Measurements from ENCODE around the gene KCNAB2.

Gene KCNAB2

GRCh38 chr1:6024376-6024775 lies 21.3 kb upstream of the KCNAB2 start:
- peaks cover under 1% of the 10 kb centered on the region for H4K20me1 ChIP-seq (ENCODE audit: control insufficient read depth, insufficient read depth, low read depth, low read length)
- H3K4me1 ChIP-seq (ENCODE audit: control insufficient read depth, low read length) = peaks cover 37% of the 10 kb centered on the region

GRCh38 chr1:6025269-6026094 lies 20.2 kb upstream of the KCNAB2 start:
- Histone ChIP-seq H3K9me3 (ENCODE audit: control insufficient read depth, insufficient read depth, low read length) (no peaks in the 10 kb centered on the region), H3F3A (ENCODE audit: control insufficient read depth, insufficient read depth) (no peaks in the 10 kb centered on the region), H3K9me2 (replicated peaks; ENCODE audit: control insufficient read depth, low read length) (no peaks in the 10 kb centered on the region), H3K4me2 (ENCODE audit: low read length) (peak overlapping the region; percentile 62), H3K4me3 (ENCODE audit: low read length) (peak overlapping the region; percentile 66), H3K36me3 (ENCODE audit: control insufficient read depth, low read length) (no peaks in the 10 kb centered on the region), H3K4me1 (ENCODE audit: control insufficient read depth, low read length) (peaks cover 37% of the 10 kb centered on the region), H4K20me1 (ENCODE audit: control insufficient read depth, insufficient read depth, low read depth, low read length) (peaks cover 5% of the 10 kb centered on the region), H3K79me2 (ENCODE audit: control insufficient read depth, low read length) (no peaks in the 10 kb centered on the region), H3K27me3 (ENCODE audit: control insufficient read depth, low read length) (peaks cover 32% of the 10 kb centered on the region), H3K27ac (ENCODE audit: low read depth, low read length) (no peak overlapping the region)
- TF ChIP-seq CTCF (IDR thresholded peaks at IDR 0.05; ENCODE audit: low read depth, low read length, poor library complexity, severe bottlenecking) = no peak
- no peak for TF ChIP-seq EZH2phosphoT487 (IDR thresholded peaks at IDR 0.05; ENCODE audit: borderline replicate concordance, low read length)

More at GRCh38 chr1:6024376-6024775, 21.3 kb upstream of the KCNAB2 start:
- Histone ChIP-seq H3K9me2 (replicated peaks; ENCODE audit: control insufficient read depth, low read length) (no peaks in the 10 kb centered on the region), H3K36me3 (ENCODE audit: control insufficient read depth, low read length) (no peaks in the 10 kb centered on the region), H3K9me3 (ENCODE audit: control insufficient read depth, insufficient read depth, low read length) (no peaks in the 10 kb centered on the region), H3K4me2 (ENCODE audit: low read length) (no peak overlapping the region), H3K27me3 (ENCODE audit: control insufficient read depth, low read length) (peaks cover 32% of the 10 kb centered on the region), H3F3A (ENCODE audit: control insufficient read depth, insufficient read depth) (no peaks in the 10 kb centered on the region), H3K27ac (ENCODE audit: low read depth, low read length) (no peak overlapping the region), H3K79me2 (ENCODE audit: control insufficient read depth, low read length) (no peaks in the 10 kb centered on the region), H3K4me3 (ENCODE audit: low read length) (no peak overlapping the region)
- no peak for TF ChIP-seq CTCF (IDR thresholded peaks at IDR 0.05; ENCODE audit: low read depth, low read length, poor library complexity, severe bottlenecking)

GRCh38 chr1:6026095-6026809 lies 19.4 kb upstream of the KCNAB2 start:
- H3F3A ChIP-seq (ENCODE audit: control insufficient read depth, insufficient read depth) = no peaks in the 10 kb centered on the region
- peaks cover 8% of the 10 kb centered on the region for H4K20me1 ChIP-seq (ENCODE audit: control insufficient read depth, insufficient read depth, low read depth, low read length)
- H3K4me2 ChIP-seq (ENCODE audit: low read length) = peak overlapping the region; percentile 62
- H3K4me1 ChIP-seq (ENCODE audit: control insufficient read depth, low read length) = peaks cover 42% of the 10 kb centered on the region
- H3K9me2 ChIP-seq (replicated peaks; ENCODE audit: control insufficient read depth, low read length) = no peaks in the 10 kb centered on the region
- peak overlapping the region; percentile 66 for H3K4me3 ChIP-seq (ENCODE audit: low read length)
- peaks cover 32% of the 10 kb centered on the region for H3K27me3 ChIP-seq (ENCODE audit: control insufficient read depth, low read length)
- H3K79me2 ChIP-seq (ENCODE audit: control insufficient read depth, low read length) = no peaks in the 10 kb centered on the region
- no peaks in the 10 kb centered on the region for H3K9me3 ChIP-seq (ENCODE audit: control insufficient read depth, insufficient read depth, low read length)
- H3K36me3 ChIP-seq (ENCODE audit: control insufficient read depth, low read length) = no peaks in the 10 kb centered on the region
- H3K27ac ChIP-seq (ENCODE audit: low read depth, low read length) = no peak overlapping the region
- TF ChIP-seq EZH2phosphoT487 (IDR thresholded peaks at IDR 0.05; ENCODE audit: borderline replicate concordance, low read length) = no peak; the same call in 1 of the 2 replicates
- no peak for TF ChIP-seq CTCF (IDR thresholded peaks at IDR 0.05; ENCODE audit: low read depth, low read length, poor library complexity, severe bottlenecking)
